ENCODE measurements around the gene LAMC2.

- TF ChIP-seq, protein P1, sequence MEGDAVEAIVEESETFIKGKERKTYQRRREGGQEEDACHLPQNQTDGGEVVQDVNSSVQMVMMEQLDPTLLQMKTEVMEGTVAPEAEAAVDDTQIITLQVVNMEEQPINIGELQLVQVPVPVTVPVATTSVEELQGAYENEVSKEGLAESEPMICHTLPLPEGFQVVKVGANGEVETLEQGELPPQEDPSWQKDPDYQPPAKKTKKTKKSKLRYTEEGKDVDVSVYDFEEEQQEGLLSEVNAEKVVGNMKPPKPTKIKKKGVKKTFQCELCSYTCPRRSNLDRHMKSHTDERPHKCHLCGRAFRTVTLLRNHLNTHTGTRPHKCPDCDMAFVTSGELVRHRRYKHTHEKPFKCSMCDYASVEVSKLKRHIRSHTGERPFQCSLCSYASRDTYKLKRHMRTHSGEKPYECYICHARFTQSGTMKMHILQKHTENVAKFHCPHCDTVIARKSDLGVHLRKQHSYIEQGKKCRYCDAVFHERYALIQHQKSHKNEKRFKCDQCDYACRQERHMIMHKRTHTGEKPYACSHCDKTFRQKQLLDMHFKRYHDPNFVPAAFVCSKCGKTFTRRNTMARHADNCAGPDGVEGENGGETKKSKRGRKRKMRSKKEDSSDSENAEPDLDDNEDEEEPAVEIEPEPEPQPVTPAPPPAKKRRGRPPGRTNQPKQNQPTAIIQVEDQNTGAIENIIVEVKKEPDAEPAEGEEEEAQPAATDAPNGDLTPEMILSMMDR (IDR thresholded peaks at IDR 0.05), result no peak
- TF ChIP-seq POLR2AphosphoS5 (IDR thresholded peaks at IDR 0.05; ENCODE audit: insufficient read depth in 1 of 2, low read depth in 1 of 2), result no peak
Measured at GRCh38 chr1:183195142-183195574, 9.1 kb downstream of the LAMC2 start.

Data from vagina (tissue), 2 donors.